Chondrocyte (in vitro differentiated cells): ENCODE data around the gene RHCE. TPM values are rescaled to one million over a fixed set of nuclear protein-coding genes. Genes with fewer than 3 reads are reported as not detected.

Experiments
- total RNA-seq: library from RNA; stranded (reverse); gene quantifications from 3 replicates; pipeline ENCODE4 v1.2.1, GENCODE V29; 2021

Gene RHCE
- total RNA-seq, 1 donor from 2014 or later = 1.0 TPM

Other genes starting within 250 kb of the RHCE start
- gene SYF2, start 188.3 kb downstream of the RHCE start, total RNA-seq = 23.2 to 25.9 TPM (median 24.3 TPM) in 3 replicates
- gene RSRP1, start 173.4 kb downstream of the RHCE start, total RNA-seq = 68.5 to 96.7 TPM (median 76.4 TPM) in 3 replicates
- not detected in 3 replicates for gene RHD, start 148.3 kb downstream of the RHCE start, total RNA-seq
- 137 to 145 TPM (median 138 TPM) in 3 replicates for gene TMEM50A, start 82.5 kb downstream of the RHCE start, total RNA-seq
- gene MACO1, start 10.1 kb upstream of the RHCE start, total RNA-seq = 31.5 to 39.4 TPM (median 37.0 TPM) in 3 replicates
- 20.7 to 23.5 TPM (median 23.5 TPM) in 3 replicates for gene LDLRAP1, start 122.8 kb upstream of the RHCE start, total RNA-seq
- 10.7 to 11.3 TPM (median 10.9 TPM) in 3 replicates for gene MAN1C1, start 196.0 kb upstream of the RHCE start, total RNA-seq